HEK293 (cell line): ENCODE data around the gene TSPEAR.

Source experiments
- CTCF ChIA-PET: fragments of 350-600 bp; formaldehyde crosslinking; extraction: SDS; loops from one replicate; lab custom pipeline; 2021; ENCODE audit warnings: antibody characterized with exemption; lab: Yijun Ruan, JAX
- POLR2A ChIA-PET: fragments of 300-600 bp; formaldehyde crosslinking; extraction: SDS; loops from one replicate; lab custom pipeline; 2020; ENCODE audit warnings: antibody characterized with exemption, inconsistent platforms; lab: Yijun Ruan, JAX
- H3K27ac ChIP-seq: fragments of 200-500 bp; sonication (Bioruptor generic); 2 replicates; pipeline ENCODE4 v1.5.1; 2014; ENCODE audit warnings: low read depth, low read length, control low read depth, inconsistent platforms; ENCODE audit errors: extremely low read depth
- H3K36me3 ChIP-seq, 2 experiments: fragments of 200-500 bp in 1 of 2; sonication (Bioruptor generic) in 1 of 2; 1 replicate in 1 of 2; 2 replicates in 1 of 2; pipeline ENCODE4 v1.5.1; 2014 to 2017; ENCODE audit warnings: inconsistent platforms in 2 of 2, low read length in 2 of 2; ENCODE audit not compliant: control insufficient read depth in 2 of 2, insufficient read depth in 1 of 2
- H3K4me1 ChIP-seq: fragments of 200-500 bp; sonication (Bioruptor generic); 2 replicates; pipeline ENCODE4 v1.5.1; 2014; ENCODE audit warnings: mild to moderate bottlenecking, low read length, inconsistent platforms; ENCODE audit not compliant: control insufficient read depth, insufficient read depth
- H3K4me3 ChIP-seq: 2 replicates; pipeline ENCODE4 v1.5.1; 2011; ENCODE audit warnings: low read depth, mild to moderate bottlenecking, control low read depth, low read length, moderate library complexity
- H3K9me3 ChIP-seq: fragments of 200-500 bp; sonication (Bioruptor generic); 2 replicates; pipeline ENCODE4 v1.5.1; 2014; ENCODE audit warnings: low read depth, low read length, inconsistent platforms; ENCODE audit not compliant: control insufficient read depth, insufficient read depth
- INSM2 ChIP-seq: fragments of 450-650 bp; formaldehyde crosslinking; IDR thresholded peaks from 2 replicates; pipeline ENCODE4 v1.5.1; 2016; ENCODE audit warnings: missing biosample characterization, missing genetic modification characterization
- OVOL3 ChIP-seq: fragments of 450-650 bp; formaldehyde crosslinking; IDR thresholded peaks from 2 replicates; pipeline ENCODE4 v1.5.1; 2016; ENCODE audit warnings: missing biosample characterization, missing genetic modification characterization
- PBX3 ChIP-seq: sonication (generic); formaldehyde crosslinking; IDR thresholded peaks from 2 replicates; pipeline ENCODE4 v1.8.1; 2022; ENCODE audit warnings: mild to moderate bottlenecking, moderate library complexity, missing genetic modification reagents
- SCRT1 ChIP-seq: fragments of 450-650 bp; formaldehyde crosslinking; IDR thresholded peaks from 2 replicates; pipeline ENCODE4 v1.5.1; 2016; ENCODE audit warnings: missing biosample characterization, missing genetic modification characterization, borderline replicate concordance
- SETDB1 ChIP-seq: IDR thresholded peaks from one replicate; pipeline ENCODE4 v1.6.1; 2017; ENCODE audit warnings: mild to moderate bottlenecking, low read length, moderate library complexity, mixed read lengths; ENCODE audit not compliant: insufficient read length
- ZBTB49 ChIP-seq: fragments of 450-650 bp; formaldehyde crosslinking; IDR thresholded peaks from 2 replicates; pipeline ENCODE4 v1.5.1; 2016; ENCODE audit warnings: missing biosample characterization, missing genetic modification characterization, low read depth
- ZFP41 ChIP-seq: fragments of 450-650 bp; formaldehyde crosslinking; IDR thresholded peaks from 2 replicates; pipeline ENCODE4 v1.5.1; 2016; ENCODE audit warnings: missing biosample characterization, missing genetic modification characterization, borderline replicate concordance
- ZNF148 ChIP-seq: fragments of 450-650 bp; formaldehyde crosslinking; IDR thresholded peaks from 2 replicates; pipeline ENCODE4 v1.5.0; 2017; ENCODE audit warnings: missing biosample characterization, missing genetic modification characterization, borderline replicate concordance
- ZNF155 ChIP-seq: fragments of 450-650 bp; formaldehyde crosslinking; IDR thresholded peaks from 2 replicates; pipeline ENCODE4 v1.5.1; 2016; ENCODE audit warnings: missing biosample characterization, missing genetic modification characterization
- ZNF184 ChIP-seq: fragments of 450-650 bp; IDR thresholded peaks from 2 replicates; pipeline ENCODE4 v1.5.1; 2018; ENCODE audit warnings: missing biosample characterization, mild to moderate bottlenecking, missing genetic modification characterization
- ZNF280D ChIP-seq: fragments of 450-650 bp; formaldehyde crosslinking; IDR thresholded peaks from 2 replicates; pipeline ENCODE4 v1.5.1; 2016; ENCODE audit warnings: missing biosample characterization, missing genetic modification characterization
- ZNF362 ChIP-seq: fragments of 450-650 bp; formaldehyde crosslinking; IDR thresholded peaks from 2 replicates; pipeline ENCODE4 v1.5.1; 2016; ENCODE audit warnings: missing biosample characterization, missing genetic modification characterization
- ZNF37A ChIP-seq: fragments of 450-650 bp; IDR thresholded peaks from 2 replicates; pipeline ENCODE4 v1.5.1; 2018; ENCODE audit warnings: missing biosample characterization, missing genetic modification characterization
- ZNF391 ChIP-seq: fragments of 450-650 bp; formaldehyde crosslinking; IDR thresholded peaks from 2 replicates; pipeline ENCODE4 v1.5.1; 2016; ENCODE audit warnings: low read depth, missing biosample characterization, missing genetic modification characterization, borderline replicate concordance
- ZNF585B ChIP-seq: fragments of 450-650 bp; formaldehyde crosslinking; IDR thresholded peaks from 2 replicates; pipeline ENCODE4 v1.5.1; 2016; ENCODE audit warnings: missing biosample characterization, missing genetic modification characterization
- ZNF747 ChIP-seq: fragments of 450-650 bp; formaldehyde crosslinking; IDR thresholded peaks from 2 replicates; pipeline ENCODE4 v1.5.1; 2016; ENCODE audit warnings: missing biosample characterization, missing genetic modification characterization
- ZNF776 ChIP-seq: fragments of 450-650 bp; formaldehyde crosslinking; IDR thresholded peaks from 2 replicates; pipeline ENCODE4 v1.5.0; 2017; ENCODE audit warnings: missing biosample characterization, missing genetic modification characterization, borderline replicate concordance
- ZNF843 ChIP-seq: fragments of 450-650 bp; formaldehyde crosslinking; IDR thresholded peaks from 2 replicates; pipeline ENCODE4 v1.5.1; 2016; ENCODE audit warnings: missing biosample characterization, missing genetic modification characterization
- ZSCAN4 ChIP-seq: fragments of 450-650 bp; formaldehyde crosslinking; IDR thresholded peaks from 2 replicates; pipeline ENCODE4 v1.5.1; 2017; ENCODE audit warnings: missing biosample characterization, missing genetic modification characterization

TSPEAR gene

GRCh38 chr21:44613386-44614155 is 97.8 kb downstream of the TSPEAR start:
- Histone ChIP-seq H3K9me3 (no peaks in the 10 kb centered on the region), H3K4me1 (no peaks in the 10 kb centered on the region), H3K36me3 (no peaks in the 10 kb centered on the region), H3K27ac (no peak overlapping the region), H3K4me3 (no peak overlapping the region)
- TF ChIP-seq ZNF747 (tag by site-specific recombination) (no peak), ZFP41 (tag by site-specific recombination) (no peak), ZBTB49 (tag by site-specific recombination) (no peak), ZNF184 (tag by site-specific recombination) (no peak), ZNF776 (tag by site-specific recombination) (no peak), SETDB1 (no peak), ZNF843 (no peak), ZNF155 (tag by site-specific recombination) (no peak), PBX3 (CRISPR knock-in tag) (no peak), ZNF37A (tag by site-specific recombination) (no peak), OVOL3 (tag by site-specific recombination) (no peak), ZNF585B (no peak), ZNF362 (tag by site-specific recombination) (no peak), INSM2 (tag by site-specific recombination) (no peak), ZNF280D (tag by site-specific recombination) (no peak), SCRT1 (tag by site-specific recombination) (no peak), ZNF391 (tag by site-specific recombination) (no peak), ZNF148 (tag by site-specific recombination) (no peak), ZSCAN4 (tag by site-specific recombination) (no peak)
- CTCF ChIA-PET, result no interaction called here
- POLR2A ChIA-PET, result no interaction called here
